ENCODE results near the gene PTTG2. TPM values are rescaled to one million over a fixed set of nuclear protein-coding genes. Genes with fewer than 3 reads are reported as not detected.
"Not testable (repeated sequence)": the region's sequence is repeated elsewhere in the genome, so short reads cannot be mapped to it uniquely, and the experiment has no call there.

The PTTG2 gene
- polyA plus RNA-seq: under 1 TPM in 1 of 4 donors, not detected in 3; 0.09 TPM
- long read RNA-seq, donor 1: 0 reads
- long read RNA-seq, donor 2: 0 reads
- long read RNA-seq, donor 3: 0 reads
- long read RNA-seq, donor 4: 0 reads
- long read RNA-seq, donor 5: 0 reads
- long read RNA-seq, donor 6: 0 reads
- long read RNA-seq, donor 7: 0 reads
- long read RNA-seq, donor 8: 0 reads
- long read RNA-seq, donor 9: 0 reads
- long read RNA-seq, donor 10: 0 reads

- Histone ChIP-seq H3K9me3 (ENCODE audit: control insufficient read depth in 2 of 2, insufficient read depth in 1 of 2, low read depth in 1 of 2, low read length in 1 of 2) (no peaks in the 10 kb centered on the region), H3K4me3 (ENCODE audit: low read depth in 1 of 3, low read length in 3 of 3) (no peak within 1 kb of the TSS), H3K36me3 (ENCODE audit: control insufficient read depth in 3 of 3, insufficient read depth in 2 of 3, low read depth in 1 of 3, low read length in 3 of 3) (no peaks in the 10 kb centered on the region), H3K27me3 (ENCODE audit: control insufficient read depth in 3 of 3, insufficient read depth in 3 of 3, low read length in 3 of 3) (no peaks in the 10 kb centered on the region), H3K27ac (ENCODE audit: low read depth in 1 of 3, low read length in 2 of 3) (no peak within 1 kb of the TSS), H3K4me1 (ENCODE audit: control insufficient read depth in 3 of 3, insufficient read depth in 2 of 3, low read depth in 1 of 3, low read length in 2 of 3) (peaks cover 0 to 2% (median 0%) of the 10 kb centered on the region in 3 donors)
- no peak for FAIRE-seq
- 86 to 95% (median 93%) methylated on average over 5 of the region's 5 CpGs for WGBS, 3 donors
- DNase-seq: no peak
Observed at GRCh38 chr4:37960098-37960497, at the start of gene PTTG2. Gene PTTG2 (plus strand): TSS chr4:37960398. CDS start chr4:37960435, 37 bp downstream.

GRCh38 chr4:37914539-37914938, 45.7 kb upstream of the PTTG2 start:
- DNase-seq: peak; percentile 22 to 45
- H3K9me3 ChIP-seq (ENCODE audit: control insufficient read depth in 2 of 2, insufficient read depth in 1 of 2, low read depth in 1 of 2, low read length in 1 of 2): no peaks in the 10 kb centered on the region
- 71 to 77% (median 72%) methylated on average over 3 of the region's 3 CpGs for WGBS, 3 donors
- no peak for FAIRE-seq
- H3K27me3 ChIP-seq (ENCODE audit: control insufficient read depth in 3 of 3, insufficient read depth in 3 of 3, low read length in 3 of 3): no peaks in the 10 kb centered on the region
- no peaks in the 10 kb centered on the region for H3K4me1 ChIP-seq (ENCODE audit: control insufficient read depth in 3 of 3, insufficient read depth in 2 of 3, low read depth in 1 of 3, low read length in 2 of 3)
- H3K4me3 ChIP-seq (ENCODE audit: low read depth in 1 of 3, low read length in 3 of 3): no peak overlapping the region
- H3K27ac ChIP-seq (ENCODE audit: low read depth in 1 of 3, low read length in 2 of 3): no peak overlapping the region
- no peaks in the 10 kb centered on the region for H3K36me3 ChIP-seq (ENCODE audit: control insufficient read depth in 3 of 3, insufficient read depth in 2 of 3, low read depth in 1 of 3, low read length in 3 of 3)

- no peaks in the 10 kb centered on the region for H3K4me1 ChIP-seq (ENCODE audit: control insufficient read depth in 3 of 3, insufficient read depth in 2 of 3, low read depth in 1 of 3, low read length in 2 of 3)
- FAIRE-seq: no peak
- no peak for DNase-seq
- H3K36me3 ChIP-seq (ENCODE audit: control insufficient read depth in 3 of 3, insufficient read depth in 2 of 3, low read depth in 1 of 3, low read length in 3 of 3): no peaks in the 10 kb centered on the region
- no peaks in the 10 kb centered on the region for H3K9me3 ChIP-seq (ENCODE audit: control insufficient read depth in 2 of 2, insufficient read depth in 1 of 2, low read depth in 1 of 2, low read length in 1 of 2)
- WGBS, 3 donors: 84 to 96% (median 95%) methylated on average over 7 of the region's 7 CpGs
- no peak overlapping the region for H3K27ac ChIP-seq (ENCODE audit: low read depth in 1 of 3, low read length in 2 of 3)
- no peak overlapping the region for H3K4me3 ChIP-seq (ENCODE audit: low read depth in 1 of 3, low read length in 3 of 3)
- no peaks in the 10 kb centered on the region for H3K27me3 ChIP-seq (ENCODE audit: control insufficient read depth in 3 of 3, insufficient read depth in 3 of 3, low read length in 3 of 3)
Observed at GRCh38 chr4:37917388-37917787, 42.8 kb upstream of the PTTG2 start.

GRCh38 chr4:37918653-37919052, 41.5 kb upstream of the PTTG2 start:
- Histone ChIP-seq H3K9me3 (ENCODE audit: control insufficient read depth in 2 of 2, insufficient read depth in 1 of 2, low read depth in 1 of 2, low read length in 1 of 2) (no peaks in the 10 kb centered on the region), H3K27me3 (ENCODE audit: control insufficient read depth in 3 of 3, insufficient read depth in 3 of 3, low read length in 3 of 3) (no peaks in the 10 kb centered on the region), H3K4me3 (ENCODE audit: low read depth in 1 of 3, low read length in 3 of 3) (no peak overlapping the region), H3K4me1 (ENCODE audit: control insufficient read depth in 3 of 3, insufficient read depth in 2 of 3, low read depth in 1 of 3, low read length in 2 of 3) (no peaks in the 10 kb centered on the region), H3K27ac (ENCODE audit: low read depth in 1 of 3, low read length in 2 of 3) (no peak overlapping the region), H3K36me3 (ENCODE audit: control insufficient read depth in 3 of 3, insufficient read depth in 2 of 3, low read depth in 1 of 3, low read length in 3 of 3) (no peaks in the 10 kb centered on the region)
- FAIRE-seq (no peak), DNase-seq (no peak)
- WGBS, 3 donors: 89 to 98% (median 96%) methylated on average over 3 of the region's 3 CpGs

GRCh38 chr4:37922328-37922727, 37.9 kb upstream of the PTTG2 start:
- H3K27ac ChIP-seq (ENCODE audit: low read depth in 1 of 3, low read length in 2 of 3): no peak overlapping the region
- H3K27me3 ChIP-seq (ENCODE audit: control insufficient read depth in 3 of 3, insufficient read depth in 3 of 3, low read length in 3 of 3): no peaks in the 10 kb centered on the region
- FAIRE-seq: no peak
- H3K36me3 ChIP-seq (ENCODE audit: control insufficient read depth in 3 of 3, insufficient read depth in 2 of 3, low read depth in 1 of 3, low read length in 3 of 3): no peaks in the 10 kb centered on the region
- no peak for DNase-seq
- 58 to 90% (median 73%) methylated on average over 4 of the region's 4 CpGs for WGBS, 3 donors
- no peaks in the 10 kb centered on the region for H3K9me3 ChIP-seq (ENCODE audit: control insufficient read depth in 2 of 2, insufficient read depth in 1 of 2, low read depth in 1 of 2, low read length in 1 of 2)
- no peaks in the 10 kb centered on the region for H3K4me1 ChIP-seq (ENCODE audit: control insufficient read depth in 3 of 3, insufficient read depth in 2 of 3, low read depth in 1 of 3, low read length in 2 of 3)
- no peak overlapping the region for H3K4me3 ChIP-seq (ENCODE audit: low read depth in 1 of 3, low read length in 3 of 3)

GRCh38 chr4:37923089-37923488, 37.1 kb upstream of the PTTG2 start:
- not testable (repeated sequence) for H3K36me3 ChIP-seq (ENCODE audit: control insufficient read depth in 3 of 3, insufficient read depth in 2 of 3, low read depth in 1 of 3, low read length in 3 of 3); DNase-seq; H3K4me1 ChIP-seq (ENCODE audit: control insufficient read depth in 3 of 3, insufficient read depth in 2 of 3, low read depth in 1 of 3, low read length in 2 of 3); H3K27ac ChIP-seq (ENCODE audit: low read depth in 1 of 3, low read length in 2 of 3); FAIRE-seq; H3K4me3 ChIP-seq (ENCODE audit: low read depth in 1 of 3, low read length in 3 of 3); H3K9me3 ChIP-seq (ENCODE audit: control insufficient read depth in 2 of 2, insufficient read depth in 1 of 2, low read depth in 1 of 2, low read length in 1 of 2); H3K27me3 ChIP-seq (ENCODE audit: control insufficient read depth in 3 of 3, insufficient read depth in 3 of 3, low read length in 3 of 3)

GRCh38 chr4:37924946-37925345, 35.3 kb upstream of the PTTG2 start:
- Histone ChIP-seq H3K27me3 (ENCODE audit: control insufficient read depth in 3 of 3, insufficient read depth in 3 of 3, low read length in 3 of 3) (no peaks in the 10 kb centered on the region), H3K36me3 (ENCODE audit: control insufficient read depth in 3 of 3, insufficient read depth in 2 of 3, low read depth in 1 of 3, low read length in 3 of 3) (no peaks in the 10 kb centered on the region), H3K4me1 (ENCODE audit: control insufficient read depth in 3 of 3, insufficient read depth in 2 of 3, low read depth in 1 of 3, low read length in 2 of 3) (no peaks in the 10 kb centered on the region), H3K27ac (ENCODE audit: low read depth in 1 of 3, low read length in 2 of 3) (no peak overlapping the region), H3K4me3 (ENCODE audit: low read depth in 1 of 3, low read length in 3 of 3) (no peak overlapping the region), H3K9me3 (ENCODE audit: control insufficient read depth in 2 of 2, insufficient read depth in 1 of 2, low read depth in 1 of 2, low read length in 1 of 2) (no peaks in the 10 kb centered on the region)
- WGBS, 3 donors: 80 to 89% (median 83%) methylated on average over 7 of the region's 7 CpGs
- FAIRE-seq: no peak
- no peak for DNase-seq

GRCh38 chr4:37927434-37927833, 32.8 kb upstream of the PTTG2 start:
- FAIRE-seq: no peak
- Histone ChIP-seq H3K27ac (ENCODE audit: low read depth in 1 of 3, low read length in 2 of 3) (no peak overlapping the region), H3K4me1 (ENCODE audit: control insufficient read depth in 3 of 3, insufficient read depth in 2 of 3, low read depth in 1 of 3, low read length in 2 of 3) (no peaks in the 10 kb centered on the region), H3K27me3 (ENCODE audit: control insufficient read depth in 3 of 3, insufficient read depth in 3 of 3, low read length in 3 of 3) (no peaks in the 10 kb centered on the region), H3K4me3 (ENCODE audit: low read depth in 1 of 3, low read length in 3 of 3) (no peak overlapping the region), H3K36me3 (ENCODE audit: control insufficient read depth in 3 of 3, insufficient read depth in 2 of 3, low read depth in 1 of 3, low read length in 3 of 3) (no peaks in the 10 kb centered on the region), H3K9me3 (ENCODE audit: control insufficient read depth in 2 of 2, insufficient read depth in 1 of 2, low read depth in 1 of 2, low read length in 1 of 2) (no peaks in the 10 kb centered on the region)
- WGBS, 3 donors: 82 to 85% (median 84%) methylated on average over 4 of the region's 4 CpGs
- no peak for DNase-seq

All from small intestine (tissue), 16 donors.